ENCODE results near the gene ACSM3.
"Not testable (repeated sequence)": the region's sequence is repeated elsewhere in the genome, so short reads cannot be mapped to it uniquely, and the experiment has no call there.

ACSM3 gene

GRCh38 chr16:20805684-20806167, 41.9 kb downstream of the ACSM3 start:
- DNase-seq (ENCODE audit: low read depth in 2 of 2), result not testable (repeated sequence)

GRCh38 chr16:20806168-20807050, 42.6 kb downstream of the ACSM3 start, which contains the start of the genes ERI2 and REXO5:
ERI2 (minus strand) TSS chr16:20806472; CDS start chr16:20806430, 42 bp downstream.
REXO5 (plus strand) TSS chr16:20806527; CDS start chr16:20806954, 427 bp downstream.
- DNase-seq (ENCODE audit: low read depth in 2 of 2), result peak; percentile 60 to 64

- DNase-seq (ENCODE audit: low read depth in 2 of 2), result no peak
These were observed 44.0 kb downstream of the ACSM3 start for GRCh38 chr16:20807862-20808261.

- no peak for DNase-seq (ENCODE audit: low read depth in 2 of 2)
These were observed 48.1 kb downstream of the ACSM3 start for GRCh38 chr16:20811889-20812439.

- DNase-seq (ENCODE audit: low read depth in 2 of 2), result no peak
These were observed 48.7 kb downstream of the ACSM3 start for GRCh38 chr16:20812510-20812909.

GRCh38 chr16:20814784-20815183, 51.0 kb downstream of the ACSM3 start:
- DNase-seq (ENCODE audit: low read depth in 2 of 2), result no peak

- DNase-seq (ENCODE audit: low read depth in 2 of 2), result no peak
These were observed 55.2 kb downstream of the ACSM3 start for GRCh38 chr16:20818929-20819585.

GRCh38 chr16:20821682-20822081, 57.9 kb downstream of the ACSM3 start:
- no peak for DNase-seq (ENCODE audit: low read depth in 2 of 2)

- DNase-seq (ENCODE audit: low read depth in 2 of 2), result no peak
These were observed 58.9 kb downstream of the ACSM3 start for GRCh38 chr16:20822521-20823325.

GRCh38 chr16:20826039-20826566, 62.3 kb downstream of the ACSM3 start:
- no peak for DNase-seq (ENCODE audit: low read depth in 2 of 2)

- no peak for DNase-seq (ENCODE audit: low read depth in 2 of 2)
These were observed 65.7 kb downstream of the ACSM3 start for GRCh38 chr16:20829536-20829935.

- no peak for DNase-seq (ENCODE audit: low read depth in 2 of 2)
These were observed 66.6 kb downstream of the ACSM3 start for GRCh38 chr16:20830372-20830771.

GRCh38 chr16:20833086-20833485, 69.3 kb downstream of the ACSM3 start:
- DNase-seq (ENCODE audit: low read depth in 2 of 2), result no peak

GRCh38 chr16:20838240-20838639, 74.4 kb downstream of the ACSM3 start:
- no peak for DNase-seq (ENCODE audit: low read depth in 2 of 2)

GRCh38 chr16:20839504-20839903, 75.7 kb downstream of the ACSM3 start:
- no peak for DNase-seq (ENCODE audit: low read depth in 2 of 2)

GRCh38 chr16:20844054-20844453, 80.2 kb downstream of the ACSM3 start:
- DNase-seq (ENCODE audit: low read depth in 2 of 2), result no peak

GRCh38 chr16:20844588-20844987, 80.8 kb downstream of the ACSM3 start:
- DNase-seq (ENCODE audit: low read depth in 2 of 2), result no peak

GRCh38 chr16:20846030-20846429, 82.2 kb downstream of the ACSM3 start:
- DNase-seq (ENCODE audit: low read depth in 2 of 2), result no peak

GRCh38 chr16:20846551-20846950, 82.7 kb downstream of the ACSM3 start:
- no peak for DNase-seq (ENCODE audit: low read depth in 2 of 2)

Data from stimulated activated CD4-positive, alpha-beta T cell treated with anti-CD3 and anti-CD28 coated beads, Interleukin-15, amount 100 ng/mL, for 48 hours (primary cell).